ENCODE results near the gene NUDT21. TPM values are rescaled to one million over a fixed set of nuclear protein-coding genes. Genes with fewer than 3 reads are reported as not detected.
A peak's percentile ranks its signal among the peaks of the same experiment; 100 is the strongest.

The NUDT21 gene
- total RNA-seq, 6 donors from 2014 or later, result 28.3 to 88.2 (median 51.7) TPM

GRCh38 chr16:56480776-56481467 is 29.8 kb upstream of the NUDT21 start:
- ATAC-seq (ENCODE audit: low FRiP score in 2 of 2) (no peak), DNase-seq (no peak)
- Histone ChIP-seq H3K27ac (no peak overlapping the region), H3K4me3 (no peak overlapping the region), H3K4me1 (no peaks in the 10 kb centered on the region), H3K27me3 (no peaks in the 10 kb centered on the region), H3K9me3 (no peaks in the 10 kb centered on the region), H3K36me3 (peaks cover 6 to 74% (median 34%) of the 10 kb centered on the region in 4 donors)
- 87 to 88% methylated on average over 7 of the region's 7 CpGs for WGBS, 2 donors
- no peak for TF ChIP-seq POLR2A (IDR thresholded peaks at IDR 0.05)
- no peak for TF ChIP-seq EP300 (IDR thresholded peaks at IDR 0.05)
- no peak for TF ChIP-seq CTCF (IDR thresholded peaks at IDR 0.05)
- no peak for TF ChIP-seq POLR2AphosphoS5 (IDR thresholded peaks at IDR 0.05)

- Histone ChIP-seq H3K4me1 (no peaks in the 10 kb centered on the region), H3K27ac (no peak overlapping the region), H3K36me3 (peaks cover 19 to 79% (median 41%) of the 10 kb centered on the region in 4 donors), H3K27me3 (no peaks in the 10 kb centered on the region), H3K9me3 (no peaks in the 10 kb centered on the region), H3K4me3 (no peak overlapping the region)
- WGBS, 2 donors, result 91 to 93% methylated on average over 1 to 2 of the region's 2 CpGs
- DNase-seq (no peak), ATAC-seq (ENCODE audit: low FRiP score in 2 of 2) (no peak)
- TF ChIP-seq POLR2AphosphoS5 (IDR thresholded peaks at IDR 0.05), result no peak
- no peak for TF ChIP-seq EP300 (IDR thresholded peaks at IDR 0.05)
- no peak for TF ChIP-seq POLR2A (IDR thresholded peaks at IDR 0.05)
- no peak for TF ChIP-seq CTCF (IDR thresholded peaks at IDR 0.05)
Observed at GRCh38 chr16:56479469-56479868, 28.3 kb upstream of the NUDT21 start.

- DNase-seq (no peak), ATAC-seq (ENCODE audit: low FRiP score in 2 of 2) (no peak)
- H3K36me3 ChIP-seq, result peaks cover 20 to 86% (median 45%) of the 10 kb centered on the region in 4 donors
- no peaks in the 10 kb centered on the region for H3K4me1 ChIP-seq
- H3K27me3 ChIP-seq, result no peaks in the 10 kb centered on the region
- no peak for TF ChIP-seq CTCF (IDR thresholded peaks at IDR 0.05)
- TF ChIP-seq EP300 (IDR thresholded peaks at IDR 0.05), result no peak
- no peak for TF ChIP-seq POLR2A (IDR thresholded peaks at IDR 0.05)
- no peak for TF ChIP-seq POLR2AphosphoS5 (IDR thresholded peaks at IDR 0.05)
- no peak overlapping the region for H3K4me3 ChIP-seq
- no peaks in the 10 kb centered on the region for H3K9me3 ChIP-seq
- 63 to 76% methylated on average over 2 of the region's 2 CpGs for WGBS, 2 donors
- H3K27ac ChIP-seq, result no peak overlapping the region
Observed at GRCh38 chr16:56478281-56479049, 27.3 kb upstream of the NUDT21 start.

- Histone ChIP-seq H3K4me3 (no peak overlapping the region), H3K9me3 (no peaks in the 10 kb centered on the region), H3K4me1 (no peaks in the 10 kb centered on the region), H3K27me3 (no peaks in the 10 kb centered on the region), H3K36me3 (peaks cover 22 to 93% (median 52%) of the 10 kb centered on the region in 4 donors), H3K27ac (no peak overlapping the region)
- no peak for TF ChIP-seq EP300 (IDR thresholded peaks at IDR 0.05)
- TF ChIP-seq CTCF (IDR thresholded peaks at IDR 0.05), result no peak
- no peak for TF ChIP-seq POLR2A (IDR thresholded peaks at IDR 0.05)
- no peak for TF ChIP-seq POLR2AphosphoS5 (IDR thresholded peaks at IDR 0.05)
- WGBS, 2 donors, result 84 to 98% methylated on average over 2 of the region's 2 CpGs
- ATAC-seq (ENCODE audit: low FRiP score in 2 of 2), result peak in 1 of 2 donors; percentile 69
- DNase-seq, result no peak
Observed at GRCh38 chr16:56477096-56477878, 26.2 kb upstream of the NUDT21 start.

Measured in upper lobe of left lung (tissue), 6 donors.